ENCODE data around the gene JAZF1. TPM values are rescaled to one million over a fixed set of nuclear protein-coding genes. Genes with fewer than 3 reads are reported as not detected.

The JAZF1 gene
- total RNA-seq, 2 donors from 2014 or later = 9.3 to 37.4 TPM

DNA sequence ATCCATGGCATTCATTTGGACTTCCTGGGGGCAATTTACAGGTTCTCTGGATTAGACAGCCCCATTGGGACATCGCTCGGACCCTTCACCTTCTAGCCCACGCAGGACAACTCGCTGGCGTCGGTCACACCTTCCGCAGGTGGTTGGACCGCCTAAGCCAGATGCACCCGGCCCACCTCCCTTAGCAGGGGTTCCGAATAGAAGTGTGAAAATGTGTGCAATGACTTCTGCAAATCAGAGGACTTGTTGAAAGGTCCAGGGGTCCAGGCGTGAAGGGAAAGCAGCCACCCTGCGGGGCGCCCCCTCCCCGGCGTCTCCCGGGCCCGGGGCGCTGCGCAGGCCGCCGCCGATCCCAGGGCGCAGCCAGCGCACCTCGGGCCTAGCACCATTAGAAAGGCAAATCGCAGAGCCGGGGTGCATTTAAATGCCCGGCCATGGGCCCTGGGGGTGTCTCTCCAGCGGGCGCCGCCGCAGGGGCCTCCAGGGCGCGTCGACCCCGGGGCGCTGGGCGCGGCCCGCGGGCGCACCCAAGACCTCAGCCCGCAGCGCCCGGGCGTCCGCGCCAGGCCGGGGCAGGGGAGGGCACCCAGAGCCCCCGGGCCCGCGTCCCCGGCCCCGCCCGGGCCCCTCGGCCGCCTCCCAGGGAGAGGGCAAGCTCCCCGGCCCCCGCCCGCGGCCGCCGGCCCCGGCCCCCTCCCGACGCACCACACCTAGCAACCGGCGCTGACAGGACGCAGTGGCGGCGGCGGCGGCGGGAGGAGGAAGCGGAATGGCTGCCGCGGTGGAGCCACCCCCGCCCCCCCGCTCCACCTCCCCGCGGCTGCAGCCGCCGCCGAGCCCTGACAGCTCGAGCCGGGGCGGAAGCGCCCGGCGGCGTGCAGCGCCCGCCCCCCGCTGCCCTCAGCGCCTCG lies 1.2 kb downstream of the JAZF1 start:
- WGBS = 7% methylated on average over 27 of the region's 96 CpGs
- Histone ChIP-seq H3K9me3 (no peaks in the 10 kb centered on the region), H3K27me3 (replicated peaks; ENCODE audit: insufficient read depth) (no peaks in the 10 kb centered on the region), H3K36me3 (no peaks in the 10 kb centered on the region), H3K4me1 (replicated peaks) (no peaks in the 10 kb centered on the region), H3K4me3 (peak overlapping the region; percentile 62 to 77), H3K27ac (peak overlapping the region; percentile 67)
- DNase-seq (ENCODE audit: low spot score) = peak; percentile 65
- intact Hi-C loops (cut with DNase I) = loop anchor here (5.0 to 10.0 kb wide), 2 partner anchors 47 to 95 kb away; no protein-coding TSS in a partner anchor
- TF ChIP-seq, protein P1, sequence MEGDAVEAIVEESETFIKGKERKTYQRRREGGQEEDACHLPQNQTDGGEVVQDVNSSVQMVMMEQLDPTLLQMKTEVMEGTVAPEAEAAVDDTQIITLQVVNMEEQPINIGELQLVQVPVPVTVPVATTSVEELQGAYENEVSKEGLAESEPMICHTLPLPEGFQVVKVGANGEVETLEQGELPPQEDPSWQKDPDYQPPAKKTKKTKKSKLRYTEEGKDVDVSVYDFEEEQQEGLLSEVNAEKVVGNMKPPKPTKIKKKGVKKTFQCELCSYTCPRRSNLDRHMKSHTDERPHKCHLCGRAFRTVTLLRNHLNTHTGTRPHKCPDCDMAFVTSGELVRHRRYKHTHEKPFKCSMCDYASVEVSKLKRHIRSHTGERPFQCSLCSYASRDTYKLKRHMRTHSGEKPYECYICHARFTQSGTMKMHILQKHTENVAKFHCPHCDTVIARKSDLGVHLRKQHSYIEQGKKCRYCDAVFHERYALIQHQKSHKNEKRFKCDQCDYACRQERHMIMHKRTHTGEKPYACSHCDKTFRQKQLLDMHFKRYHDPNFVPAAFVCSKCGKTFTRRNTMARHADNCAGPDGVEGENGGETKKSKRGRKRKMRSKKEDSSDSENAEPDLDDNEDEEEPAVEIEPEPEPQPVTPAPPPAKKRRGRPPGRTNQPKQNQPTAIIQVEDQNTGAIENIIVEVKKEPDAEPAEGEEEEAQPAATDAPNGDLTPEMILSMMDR (IDR thresholded peaks at IDR 0.05) = no peak
- no peak for TF ChIP-seq POLR2AphosphoS5 (IDR thresholded peaks at IDR 0.05)
- TF ChIP-seq POLR2A (IDR thresholded peaks at IDR 0.05) = no peak

DNA sequence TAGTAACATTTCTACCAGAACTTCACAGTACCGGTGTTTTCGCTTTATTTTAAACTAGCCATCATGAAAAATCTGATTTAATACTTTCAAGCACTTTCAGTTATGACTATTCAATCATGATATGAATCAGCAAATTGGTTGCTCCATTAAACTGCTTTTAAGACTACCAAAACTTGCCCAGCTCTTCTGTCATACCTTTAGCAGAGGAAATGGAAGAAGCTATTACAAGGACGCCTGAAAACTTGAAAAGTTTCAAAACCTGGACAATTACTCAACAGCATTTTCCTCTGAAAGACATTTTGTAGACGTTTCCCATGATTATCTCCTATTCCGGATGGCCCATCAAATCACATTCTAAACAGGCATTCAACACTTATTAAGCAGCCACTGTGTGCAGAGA lies 2.0 kb downstream of the JAZF1 start:
- H3K27me3 ChIP-seq (replicated peaks; ENCODE audit: insufficient read depth) = no peaks in the 10 kb centered on the region
- intact Hi-C loops (cut with DNase I) = loop anchor here (5.0 kb wide), 1 partner anchor 46 kb away; no protein-coding TSS in a partner anchor
- WGBS = 63% methylated on average over 5 of the region's 5 CpGs
- peak overlapping the region in 1 of 2 donors; percentile 67 for H3K27ac ChIP-seq
- H3K4me3 ChIP-seq = peak overlapping the region; percentile 62 to 77
- DNase-seq (ENCODE audit: low spot score) = no peak
- no peaks in the 10 kb centered on the region for H3K36me3 ChIP-seq
- TF ChIP-seq POLR2AphosphoS5 (IDR thresholded peaks at IDR 0.05) (no peak), POLR2A (IDR thresholded peaks at IDR 0.05) (no peak)
- TF ChIP-seq, protein P1 (IDR thresholded peaks at IDR 0.05) = no peak
- no peaks in the 10 kb centered on the region for H3K9me3 ChIP-seq
- no peaks in the 10 kb centered on the region for H3K4me1 ChIP-seq (replicated peaks)

GRCh38 chr7:28177836-28178235 lies 2.8 kb downstream of the JAZF1 start:
- Histone ChIP-seq H3K36me3 (no peaks in the 10 kb centered on the region), H3K27ac (no peak overlapping the region), H3K27me3 (replicated peaks; ENCODE audit: insufficient read depth) (no peaks in the 10 kb centered on the region), H3K4me1 (replicated peaks) (no peaks in the 10 kb centered on the region), H3K9me3 (no peaks in the 10 kb centered on the region), H3K4me3 (no peak overlapping the region)
- 71% methylated on average over 1 of the region's 1 CpG for WGBS
- TF ChIP-seq POLR2AphosphoS5 (IDR thresholded peaks at IDR 0.05) (no peak), POLR2A (IDR thresholded peaks at IDR 0.05) (no peak)
- TF ChIP-seq, protein P1 (IDR thresholded peaks at IDR 0.05) = no peak
- no peak for DNase-seq (ENCODE audit: low spot score)
- intact Hi-C loops (cut with DNase I) = loop anchor here (5.0 kb wide), 1 partner anchor 46 kb away; no protein-coding TSS in a partner anchor

- Histone ChIP-seq H3K4me3 (no peak overlapping the region), H3K27ac (no peak overlapping the region), H3K9me3 (no peaks in the 10 kb centered on the region), H3K36me3 (no peaks in the 10 kb centered on the region), H3K4me1 (replicated peaks) (no peaks in the 10 kb centered on the region), H3K27me3 (replicated peaks; ENCODE audit: insufficient read depth) (no peaks in the 10 kb centered on the region)
- TF ChIP-seq, protein P1 (IDR thresholded peaks at IDR 0.05) = no peak
- no peak for TF ChIP-seq POLR2A (IDR thresholded peaks at IDR 0.05)
- no peak for TF ChIP-seq POLR2AphosphoS5 (IDR thresholded peaks at IDR 0.05)
- no peak for DNase-seq (ENCODE audit: low spot score)
- intact Hi-C loops (cut with DNase I) = loop anchor here (5.0 kb wide), 1 partner anchor 44 kb away; no protein-coding TSS in a partner anchor
- WGBS = 64% methylated on average over 2 of the region's 2 CpGs
Observed at GRCh38 chr7:28176645-28177044, 4.0 kb downstream of the JAZF1 start.

Data from prostate gland (tissue), 2 donors.